Naive B cell (primary cell): ENCODE data around the gene GPBP1. TPM values are rescaled to one million over a fixed set of nuclear protein-coding genes. Genes with fewer than 3 reads are reported as not detected.
A peak's percentile ranks its signal among the peaks of the same experiment; 100 is the strongest.

Experiments used
- ATAC-seq, 2 donors: fragments of 150-1000 bp; cut with Tn5 transposase; 2 replicates each; pipeline ENCODE4 v1.10.0; 2021; ENCODE audit warnings: low read depth in 2 of 2, mild to moderate bottlenecking in 2 of 2, moderate library complexity in 2 of 2
- DNase-seq: peaks from one replicate; pipeline ENCODE4 v3.0.0; 2022
- H3K27ac Mint-ChIP-seq, 6 donors: one replicate each; pipeline ENCODE4 v1.8.0; 2020 to 2022; ENCODE audit warnings: mild to moderate bottlenecking in 6 of 6, mixed read lengths in 6 of 6, moderate library complexity in 5 of 6, inconsistent platforms in 2 of 6
- H3K27me3 Mint-ChIP-seq, 3 donors: one replicate each; pipeline ENCODE4 v1.8.0; 2021 to 2022; ENCODE audit warnings: mixed read lengths in 3 of 3, mild to moderate bottlenecking in 1 of 3
- H3K36me3 Mint-ChIP-seq, 2 donors: one replicate each; pipeline ENCODE4 v1.8.0; 2020 to 2022; ENCODE audit warnings: mixed read lengths in 2 of 2, inconsistent platforms in 1 of 2, mild to moderate bottlenecking in 1 of 2
- H3K4me1 Mint-ChIP-seq, 3 donors: one replicate each; pipeline ENCODE4 v1.8.0; 2020 to 2022; ENCODE audit warnings: mixed read lengths in 3 of 3, inconsistent platforms in 1 of 3, mild to moderate bottlenecking in 1 of 3, moderate library complexity in 1 of 3
- H3K4me3 Mint-ChIP-seq, 8 donors: one replicate each; pipeline ENCODE4 v1.8.0; 2020 to 2022; ENCODE audit warnings: mild to moderate bottlenecking in 8 of 8, mixed read lengths in 8 of 8, moderate library complexity in 8 of 8, inconsistent platforms in 2 of 8
- H3K9me3 Mint-ChIP-seq, 7 donors: one replicate each; pipeline ENCODE4 v1.8.0; 2020 to 2022; ENCODE audit warnings: mixed read lengths in 7 of 7, mild to moderate bottlenecking in 5 of 7, inconsistent platforms in 2 of 7, moderate library complexity in 1 of 7
- polyA plus RNA-seq, 6 donors: library from polyadenylated mRNA; unstranded; fragments of 300-500 nt; fragmentation: Illumina TruSeq; gene quantifications; one replicate each; pipeline ENCODE4 v1.2.3, GENCODE V29; 2021; ENCODE audit warnings: low read depth in 6 of 6

GPBP1 gene
- polyA plus RNA-seq, 6 donors from 2014 or later: 84.1 to 120 (median 106) TPM

GRCh38 chr5:57232293-57233033 lies 58.6 kb downstream of the GPBP1 start:
- peaks cover 19 to 31% (median 23%) of the 10 kb centered on the region in 3 donors for H3K4me1 Mint-ChIP-seq
- H3K9me3 Mint-ChIP-seq: no peaks in the 10 kb centered on the region
- H3K4me3 Mint-ChIP-seq: peak overlapping the region in 1 of 8 donors; percentile 2
- H3K27ac Mint-ChIP-seq: peak overlapping the region in 4 of 6 donors; percentile 3 to 78 (median 18)
- H3K36me3 Mint-ChIP-seq: peaks cover 17 to 25% of the 10 kb centered on the region in 2 donors
- no peaks in the 10 kb centered on the region for H3K27me3 Mint-ChIP-seq
- ATAC-seq: no peak
- no peak for DNase-seq

- peaks cover 5 to 7% (median 6%) of the 10 kb centered on the region in 3 donors for H3K4me1 Mint-ChIP-seq
- H3K36me3 Mint-ChIP-seq: peaks cover 8 to 19% of the 10 kb centered on the region in 2 donors
- no peaks in the 10 kb centered on the region for H3K27me3 Mint-ChIP-seq
- peak overlapping the region; percentile 24 to 96 (median 86) for H3K27ac Mint-ChIP-seq
- no peak overlapping the region for H3K4me3 Mint-ChIP-seq
- ATAC-seq: no peak
- DNase-seq: no peak
- no peaks in the 10 kb centered on the region for H3K9me3 Mint-ChIP-seq
These were observed 69.7 kb downstream of the GPBP1 start for GRCh38 chr5:57243286-57244137.

GRCh38 chr5:57244331-57244730 lies 70.5 kb downstream of the GPBP1 start:
- Mint-ChIP-seq H3K27ac (peak overlapping the region in 4 of 6 donors; percentile 51 to 78 (median 71)), H3K4me3 (no peak overlapping the region), H3K27me3 (no peaks in the 10 kb centered on the region), H3K4me1 (peaks cover 5 to 7% (median 6%) of the 10 kb centered on the region in 3 donors), H3K36me3 (peaks cover 8 to 22% of the 10 kb centered on the region in 2 donors), H3K9me3 (no peaks in the 10 kb centered on the region)
- DNase-seq (no peak), ATAC-seq (no peak)

GRCh38 chr5:57246426-57246825 lies 72.6 kb downstream of the GPBP1 start:
- peak overlapping the region in 3 of 6 donors; percentile 15 to 57 (median 50) for H3K27ac Mint-ChIP-seq
- peaks cover 6 to 11% (median 7%) of the 10 kb centered on the region in 3 donors for H3K4me1 Mint-ChIP-seq
- DNase-seq (no peak), ATAC-seq (no peak)
- H3K27me3 Mint-ChIP-seq: no peaks in the 10 kb centered on the region
- no peak overlapping the region for H3K4me3 Mint-ChIP-seq
- H3K36me3 Mint-ChIP-seq: peaks cover 11 to 28% of the 10 kb centered on the region in 2 donors
- H3K9me3 Mint-ChIP-seq: peaks cover 0 to 3% (median 0%) of the 10 kb centered on the region in 7 donors

- no peak overlapping the region for H3K4me3 Mint-ChIP-seq
- DNase-seq (no peak), ATAC-seq (no peak)
- H3K4me1 Mint-ChIP-seq: peaks cover 6 to 11% (median 7%) of the 10 kb centered on the region in 3 donors
- H3K9me3 Mint-ChIP-seq: peaks cover 0 to 3% (median 0%) of the 10 kb centered on the region in 7 donors
- H3K27ac Mint-ChIP-seq: peak overlapping the region in 2 of 6 donors; percentile 40 to 90
- peaks cover 15 to 28% of the 10 kb centered on the region in 2 donors for H3K36me3 Mint-ChIP-seq
- H3K27me3 Mint-ChIP-seq: no peaks in the 10 kb centered on the region
These were observed 73.9 kb downstream of the GPBP1 start for GRCh38 chr5:57247765-57248164.

- H3K4me3 Mint-ChIP-seq: no peak overlapping the region
- peak overlapping the region in 3 of 6 donors; percentile 34 to 94 (median 72) for H3K27ac Mint-ChIP-seq
- DNase-seq: no peak
- peaks cover 0 to 6% (median 0%) of the 10 kb centered on the region in 3 donors for H3K4me1 Mint-ChIP-seq
- no peaks in the 10 kb centered on the region for H3K27me3 Mint-ChIP-seq
- no peak for ATAC-seq
- peaks cover 22 to 30% of the 10 kb centered on the region in 2 donors for H3K36me3 Mint-ChIP-seq
- peaks cover 0 to 3% (median 0%) of the 10 kb centered on the region in 7 donors for H3K9me3 Mint-ChIP-seq
These were observed 75.5 kb downstream of the GPBP1 start for GRCh38 chr5:57249265-57249874.

GRCh38 chr5:57258052-57258451 lies 84.2 kb downstream of the GPBP1 start:
- ATAC-seq: no peak
- Mint-ChIP-seq H3K36me3 (peaks cover 21 to 35% of the 10 kb centered on the region in 2 donors), H3K27me3 (no peaks in the 10 kb centered on the region), H3K9me3 (no peaks in the 10 kb centered on the region), H3K27ac (no peak overlapping the region), H3K4me1 (peaks cover 0 to 10% (median 8%) of the 10 kb centered on the region in 3 donors), H3K4me3 (no peak overlapping the region)
- DNase-seq: no peak

GRCh38 chr5:57258943-57259342 lies 85.1 kb downstream of the GPBP1 start:
- peaks cover 16 to 35% of the 10 kb centered on the region in 2 donors for H3K36me3 Mint-ChIP-seq
- H3K27ac Mint-ChIP-seq: peak overlapping the region in 1 of 6 donors; percentile 1

GRCh38 chr5:57259704-57260103 lies 85.8 kb downstream of the GPBP1 start:
- H3K4me3 Mint-ChIP-seq: no peak overlapping the region
- H3K9me3 Mint-ChIP-seq: no peaks in the 10 kb centered on the region
- H3K36me3 Mint-ChIP-seq: peaks cover 12 to 31% of the 10 kb centered on the region in 2 donors
- no peak for ATAC-seq
- peak overlapping the region in 1 of 6 donors; percentile 63 for H3K27ac Mint-ChIP-seq
- H3K27me3 Mint-ChIP-seq: no peaks in the 10 kb centered on the region
- H3K4me1 Mint-ChIP-seq: peaks cover 0 to 10% (median 8%) of the 10 kb centered on the region in 3 donors
- no peak for DNase-seq

More at GRCh38 chr5:57258943-57259342, 85.1 kb downstream of the GPBP1 start:
- Mint-ChIP-seq H3K4me1 (peaks cover 0 to 10% (median 8%) of the 10 kb centered on the region in 3 donors), H3K4me3 (no peak overlapping the region), H3K27me3 (no peaks in the 10 kb centered on the region), H3K9me3 (no peaks in the 10 kb centered on the region)
- ATAC-seq: no peak
- DNase-seq: no peak

GRCh38 chr5:57262541-57262940 lies 88.7 kb downstream of the GPBP1 start:
- ATAC-seq (no peak), DNase-seq (no peak)
- Mint-ChIP-seq H3K27ac (peak overlapping the region in 1 of 6 donors; percentile 36), H3K4me3 (no peak overlapping the region), H3K4me1 (peaks cover 0 to 10% (median 8%) of the 10 kb centered on the region in 3 donors), H3K9me3 (no peaks in the 10 kb centered on the region), H3K27me3 (no peaks in the 10 kb centered on the region), H3K36me3 (peaks cover 12 to 24% of the 10 kb centered on the region in 2 donors)

GRCh38 chr5:57267805-57268204 lies 93.9 kb downstream of the GPBP1 start:
- H3K27ac Mint-ChIP-seq: no peak overlapping the region
- H3K4me3 Mint-ChIP-seq: no peak overlapping the region
- H3K9me3 Mint-ChIP-seq: no peaks in the 10 kb centered on the region
- ATAC-seq (no peak), DNase-seq (no peak)
- no peaks in the 10 kb centered on the region for H3K27me3 Mint-ChIP-seq
- peaks cover 0 to 6% of the 10 kb centered on the region in 2 donors for H3K36me3 Mint-ChIP-seq
- H3K4me1 Mint-ChIP-seq: peaks cover 0 to 5% (median 0%) of the 10 kb centered on the region in 3 donors

- no peaks in the 10 kb centered on the region for H3K4me1 Mint-ChIP-seq
- peaks cover 0 to 6% of the 10 kb centered on the region in 2 donors for H3K36me3 Mint-ChIP-seq
- no peak overlapping the region for H3K27ac Mint-ChIP-seq
- H3K9me3 Mint-ChIP-seq: peaks cover 2 to 6% (median 4%) of the 10 kb centered on the region in 7 donors
- ATAC-seq (no peak), DNase-seq (no peak)
- no peak overlapping the region for H3K4me3 Mint-ChIP-seq
- H3K27me3 Mint-ChIP-seq: peaks cover 0 to 4% (median 0%) of the 10 kb centered on the region in 3 donors
These were observed 102.5 kb downstream of the GPBP1 start for GRCh38 chr5:57276353-57276752.

GRCh38 chr5:57277085-57277484 lies 103.2 kb downstream of the GPBP1 start:
- DNase-seq (no peak), ATAC-seq (no peak)
- peaks cover 0 to 9% of the 10 kb centered on the region in 2 donors for H3K36me3 Mint-ChIP-seq
- peaks cover 0 to 4% (median 0%) of the 10 kb centered on the region in 3 donors for H3K27me3 Mint-ChIP-seq
- no peak overlapping the region for H3K4me3 Mint-ChIP-seq
- peaks cover 2 to 13% (median 5%) of the 10 kb centered on the region in 7 donors for H3K9me3 Mint-ChIP-seq
- peak overlapping the region in 1 of 6 donors; percentile 44 for H3K27ac Mint-ChIP-seq
- peaks cover 0 to 2% (median 0%) of the 10 kb centered on the region in 3 donors for H3K4me1 Mint-ChIP-seq
